ENCODE measurements around the gene DNAJA3.

Gene DNAJA3

DNA sequence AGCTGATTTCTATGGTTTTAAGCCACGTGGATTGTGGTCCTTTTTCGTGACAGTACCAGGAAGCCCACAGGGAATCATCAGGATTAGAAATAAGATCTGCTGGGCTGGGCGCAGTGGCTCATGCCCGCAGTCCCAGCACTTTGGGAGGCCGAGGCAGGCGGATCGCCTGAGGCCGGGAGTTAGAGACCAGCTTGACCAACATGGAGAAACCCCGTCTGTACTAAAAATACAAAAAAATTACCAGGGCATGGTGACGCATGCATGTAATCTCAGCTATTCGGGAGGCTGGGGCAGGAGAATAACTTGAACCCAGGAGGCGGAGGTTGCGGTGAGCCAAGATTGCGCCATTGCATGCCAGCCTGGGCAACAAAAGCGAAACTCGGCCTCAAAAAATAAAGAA lies 42.2 kb downstream of the DNAJA3 start:
- DNase-seq (ENCODE audit: low read depth, low spot score), result no peak

DNA sequence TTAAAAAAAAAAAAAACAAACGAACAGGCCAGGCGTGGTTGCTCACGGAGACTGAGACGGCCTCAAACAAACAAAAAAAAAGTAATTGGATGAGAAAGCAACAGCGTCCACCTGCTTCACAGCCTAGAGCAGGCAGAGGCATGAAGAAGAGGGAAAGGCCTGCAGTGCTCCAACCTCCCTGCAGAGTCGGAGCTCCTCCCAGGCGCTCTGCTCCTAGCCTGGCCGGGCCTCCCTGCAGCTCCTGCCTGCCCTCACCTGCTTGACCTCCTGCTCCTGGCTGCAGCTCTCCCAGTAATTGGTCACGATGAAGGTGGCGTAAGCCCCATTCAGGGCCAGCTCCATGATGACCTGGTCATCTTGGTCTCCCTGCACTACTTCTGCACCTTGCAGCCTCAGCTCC lies 43.3 kb downstream of the DNAJA3 start:
- H3K27ac ChIP-seq, result no peak overlapping the region
- DNase-seq (ENCODE audit: low read depth, low spot score), result no peak

More for the DNA sequence above, 42.2 kb downstream of the DNAJA3 start:
- H3K27ac ChIP-seq, result no peak overlapping the region

DNA sequence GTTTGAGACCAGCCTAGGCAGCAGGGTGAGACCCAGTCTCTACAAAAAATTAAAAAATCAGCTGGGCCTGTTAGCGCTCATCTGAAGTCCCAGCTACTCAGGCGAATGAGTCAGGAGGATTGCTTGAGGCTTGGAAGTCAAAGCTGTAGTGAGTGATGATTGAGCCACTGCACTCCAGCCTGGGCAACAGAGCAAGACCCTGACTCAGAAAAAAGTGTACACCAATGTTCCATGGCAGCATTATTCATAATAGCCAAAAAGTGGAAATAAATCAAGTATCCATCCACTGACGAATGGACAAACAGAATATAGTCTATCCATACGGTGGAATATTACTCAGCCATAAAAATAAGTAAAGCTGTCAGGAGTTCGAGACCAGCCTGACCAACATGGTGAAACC lies 46.2 kb downstream of the DNAJA3 start:
- H3K27ac ChIP-seq, result no peak overlapping the region

DNA sequence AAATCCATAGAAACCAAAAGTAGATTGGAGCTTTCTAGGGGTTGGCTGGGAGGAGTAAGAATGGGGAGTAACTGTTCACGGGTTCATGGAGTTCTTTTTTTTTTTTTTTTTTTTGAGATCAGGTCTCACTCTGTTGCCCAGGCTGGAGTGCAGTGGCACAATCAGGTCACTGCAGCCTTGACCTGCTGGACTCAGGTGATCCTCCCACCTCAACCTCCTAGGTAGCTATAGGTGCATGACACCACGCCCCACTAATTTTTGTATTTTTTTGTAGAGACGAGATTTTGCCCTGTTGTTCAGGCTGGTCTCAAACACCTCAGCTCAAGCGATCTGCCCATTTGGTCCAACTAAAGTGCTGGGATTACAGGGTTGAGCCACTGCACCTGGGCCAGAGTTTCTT lies 47.2 kb downstream of the DNAJA3 start:
- DNase-seq (ENCODE audit: low read depth, low spot score), result no peak
- H3K27ac ChIP-seq, result no peak overlapping the region

More for the DNA sequence above, 46.2 kb downstream of the DNAJA3 start:
- no peak for DNase-seq (ENCODE audit: low read depth, low spot score)

DNA sequence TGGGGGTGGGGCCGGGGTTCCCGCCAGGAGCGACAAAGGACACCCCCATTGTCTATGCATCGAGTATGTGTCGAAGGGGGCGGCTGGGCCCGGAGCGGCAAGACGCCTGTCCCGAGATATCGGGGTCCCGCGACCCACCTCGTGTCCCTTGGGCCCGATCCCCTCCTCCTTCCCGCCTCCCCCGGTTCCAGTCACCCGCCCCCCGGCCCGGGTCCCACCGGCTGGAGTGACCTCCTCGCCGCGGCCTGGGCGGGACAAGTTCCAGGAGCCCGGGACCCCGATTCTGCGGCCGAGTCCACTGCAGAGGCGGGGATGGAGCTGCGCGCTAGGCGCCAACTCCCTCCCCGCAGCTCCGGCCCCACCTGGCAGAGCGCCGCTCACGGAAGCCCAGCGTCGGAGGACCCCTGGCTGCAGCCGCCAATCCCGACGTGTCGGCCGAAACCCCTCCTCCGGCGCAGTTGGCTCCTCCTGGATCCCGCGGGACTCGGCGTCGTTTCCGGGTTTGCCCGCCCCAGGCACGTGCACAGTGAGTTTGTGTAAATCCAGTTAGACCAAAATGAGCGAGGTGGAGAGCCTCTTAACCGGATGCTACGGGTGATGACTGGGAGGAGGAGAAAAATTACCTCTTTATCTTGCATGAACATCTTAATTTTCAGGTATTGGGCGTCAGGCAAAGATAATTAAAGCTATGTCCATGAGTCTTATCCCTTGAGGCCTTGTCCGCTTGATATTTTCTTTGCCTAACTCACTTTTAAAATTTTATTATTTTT lies 48.7 kb downstream of the DNAJA3 start, which contains the start of gene NMRAL1:
Gene NMRAL1, minus strand, starts transcription at position 434 of the 770 bp plus-strand sequence. CDS start 493 bp downstream, outside the sequence.
- peak within 1 kb of the TSS; percentile 92 for H3K27ac ChIP-seq
- peak; percentile 57 for DNase-seq (ENCODE audit: low read depth, low spot score)

DNA sequence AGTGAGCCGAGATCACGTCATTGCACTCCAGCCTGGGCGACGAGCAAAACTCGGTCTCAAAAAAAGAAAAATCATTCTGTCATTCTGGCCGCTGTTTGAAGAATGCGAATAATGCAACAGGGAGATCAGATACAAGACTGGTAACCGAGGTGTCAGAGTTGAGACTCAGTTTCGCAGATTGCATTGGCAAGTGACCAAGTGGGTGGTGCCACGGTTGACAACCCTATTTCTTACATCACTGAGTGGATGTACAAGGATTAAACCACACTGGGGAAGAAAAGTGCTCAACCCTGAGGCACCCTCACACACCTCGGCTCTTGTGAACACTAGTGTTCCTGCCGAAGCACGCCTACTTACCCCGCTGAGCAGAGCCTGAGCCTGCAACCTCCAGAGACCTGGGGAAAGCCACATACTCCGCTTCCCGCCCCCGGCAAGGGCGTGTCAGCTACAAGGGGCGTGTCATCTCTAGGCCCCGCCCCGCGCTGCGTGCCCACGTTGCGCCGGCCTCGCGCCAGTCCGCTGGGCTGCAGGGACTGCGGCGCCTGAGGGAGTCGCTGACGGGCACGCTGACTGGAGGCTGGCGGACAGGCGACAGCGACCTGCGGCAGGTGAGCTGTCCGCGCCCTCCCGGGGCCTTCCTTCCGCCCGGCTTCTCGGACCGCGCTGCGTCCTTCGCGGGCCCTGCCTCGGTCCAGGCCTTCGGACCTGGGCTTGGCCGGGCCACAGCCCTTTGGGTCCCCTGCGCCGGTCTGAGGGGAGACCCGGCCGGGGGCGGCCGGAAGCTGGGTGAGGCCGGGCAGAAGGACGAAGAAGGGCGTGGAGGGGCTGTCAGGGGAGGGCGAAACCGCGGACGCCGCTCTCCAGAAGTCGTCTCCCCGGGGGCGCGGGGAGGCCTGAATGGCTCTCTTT lies 50.5 kb downstream of the DNAJA3 start, which contains the start of gene HMOX2:
Gene HMOX2, plus strand, starts transcription at position 519 of the 909 bp plus-strand sequence. CDS start 29,127 bp downstream, outside the sequence.
- H3K27ac ChIP-seq, result peak within 1 kb of the TSS; percentile 92
- DNase-seq (ENCODE audit: low read depth, low spot score), result peak; percentile 67

DNA sequence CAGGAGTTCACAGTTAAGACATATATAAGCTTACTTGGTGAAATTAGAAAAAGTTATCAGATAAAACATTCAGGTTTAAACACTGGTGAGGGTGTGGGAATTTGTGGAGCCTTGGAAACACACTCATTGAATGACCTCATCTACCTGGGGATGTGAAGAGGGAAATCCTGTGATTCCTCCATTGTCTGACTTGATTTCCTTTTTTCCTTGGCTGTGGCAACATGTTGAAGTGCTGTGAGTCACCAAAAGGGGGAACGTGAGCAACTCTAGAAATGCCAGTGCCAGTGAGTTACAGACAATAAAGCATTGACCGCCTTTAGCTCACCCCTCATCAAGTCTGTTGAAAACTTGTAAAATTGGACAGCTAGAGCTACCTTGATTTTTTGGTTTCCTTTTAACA lies 52.3 kb downstream of the DNAJA3 start:
- peak; percentile 77 for DNase-seq (ENCODE audit: low read depth, low spot score)
- H3K27ac ChIP-seq, result peak overlapping the region; percentile 92

DNA sequence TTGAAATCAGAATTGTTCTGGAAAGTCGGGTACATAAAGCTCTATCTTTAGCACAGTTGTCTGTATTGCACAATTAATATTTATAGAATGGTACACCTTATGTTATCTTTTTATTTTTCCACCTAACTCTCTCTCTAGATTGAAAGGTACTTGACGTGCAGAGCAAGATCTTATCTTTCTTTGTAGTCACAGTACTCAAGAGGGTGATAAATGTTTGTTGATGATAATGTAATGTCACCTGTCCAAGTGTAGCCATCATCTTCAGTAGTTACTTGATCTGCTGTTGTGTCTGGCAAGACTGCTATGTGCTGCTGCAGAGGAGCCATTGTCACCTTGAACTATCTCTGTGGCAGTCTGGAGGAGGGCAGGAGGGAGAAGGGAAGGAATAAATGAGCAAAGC lies 55.9 kb downstream of the DNAJA3 start:
- no peak overlapping the region for H3K27ac ChIP-seq
- no peak for DNase-seq (ENCODE audit: low read depth, low spot score)

DNA sequence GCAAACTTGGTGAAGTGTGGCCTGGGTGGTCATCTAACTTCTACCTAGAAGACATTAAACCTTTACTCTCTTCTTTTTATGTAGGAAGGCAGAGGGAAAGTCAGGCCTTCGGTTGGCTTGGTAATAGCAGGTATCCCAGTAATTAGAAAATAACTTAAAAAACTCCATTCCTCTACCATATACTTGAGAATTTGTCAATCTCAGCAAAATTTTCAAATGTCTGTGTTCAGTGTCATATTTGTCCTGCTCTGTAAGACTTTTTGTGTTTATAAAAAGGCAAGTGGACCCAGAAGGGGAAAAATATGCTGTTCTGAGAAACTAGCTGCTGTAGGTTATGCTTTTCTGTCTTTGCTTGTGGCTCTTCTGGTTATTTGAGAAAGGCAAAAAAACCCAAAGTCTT lies 56.3 kb downstream of the DNAJA3 start:
- no peak for DNase-seq (ENCODE audit: low read depth, low spot score)
- no peak overlapping the region for H3K27ac ChIP-seq

DNA sequence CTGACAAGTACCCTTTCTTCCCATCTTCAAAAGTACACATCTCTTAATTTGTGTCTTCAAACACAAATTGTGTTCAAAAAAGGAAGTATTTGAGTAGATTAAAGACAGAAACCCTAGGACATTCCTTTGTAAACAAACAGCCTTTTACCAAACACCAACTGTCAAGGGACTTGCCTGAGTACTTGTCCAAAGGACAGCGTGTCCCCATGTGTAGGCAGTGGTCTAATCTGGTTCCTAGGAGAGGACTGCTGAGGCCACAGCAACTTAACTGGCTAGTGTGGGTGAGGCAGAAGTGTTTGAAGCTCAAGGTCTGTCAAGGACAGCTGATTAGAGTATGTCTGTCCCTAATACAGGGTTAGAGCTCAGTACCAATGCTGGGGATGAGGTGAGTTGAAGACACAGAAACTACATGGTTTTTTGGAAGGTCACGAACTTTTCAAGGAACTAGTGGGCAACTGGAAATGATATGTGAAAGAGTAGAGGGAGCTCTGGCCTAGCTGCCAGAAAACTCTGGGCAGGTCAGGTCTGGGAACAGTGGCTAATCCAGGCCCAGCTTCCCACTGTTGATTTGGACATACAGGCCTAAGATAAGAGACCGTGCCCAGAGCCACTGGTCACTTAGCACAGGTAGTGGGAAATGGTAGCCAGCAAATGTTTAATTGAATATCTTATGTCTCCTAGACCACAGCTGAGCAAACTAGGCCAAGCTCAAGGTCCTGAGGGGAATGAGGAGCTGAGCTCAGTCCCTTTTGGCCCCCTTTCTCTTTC lies 60.6 kb downstream of the DNAJA3 start:
- peak overlapping the region; percentile 81 for H3K27ac ChIP-seq
- DNase-seq (ENCODE audit: low read depth, low spot score), result no peak

DNA sequence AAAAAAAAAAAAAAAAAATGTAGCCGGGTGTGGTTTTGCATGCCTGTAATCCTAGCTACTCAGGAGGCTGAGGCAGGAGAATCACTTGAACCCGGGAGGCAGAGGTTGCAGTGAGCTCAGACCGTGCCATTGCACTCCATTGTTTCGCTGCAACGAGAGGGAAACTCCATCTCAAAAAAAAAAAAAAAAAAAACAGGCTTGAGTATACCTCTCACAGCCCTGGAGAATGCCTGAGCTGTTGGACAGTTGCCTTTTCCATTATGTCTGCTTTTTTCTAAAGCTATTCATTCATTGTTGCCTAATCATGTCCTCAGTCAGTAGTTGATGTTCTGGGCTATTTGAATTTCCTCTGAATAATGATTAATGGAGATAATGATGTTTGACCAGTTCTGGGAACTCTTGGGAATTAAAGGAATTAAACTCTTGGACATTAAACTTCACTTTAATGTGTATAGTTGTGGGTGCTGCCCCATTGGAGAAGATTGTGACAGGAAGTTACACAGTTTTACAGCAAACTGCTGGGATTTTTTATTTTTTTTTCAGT lies 62.4 kb downstream of the DNAJA3 start:
- peak overlapping the region; percentile 81 for H3K27ac ChIP-seq
- no peak for DNase-seq (ENCODE audit: low read depth, low spot score)

DNA sequence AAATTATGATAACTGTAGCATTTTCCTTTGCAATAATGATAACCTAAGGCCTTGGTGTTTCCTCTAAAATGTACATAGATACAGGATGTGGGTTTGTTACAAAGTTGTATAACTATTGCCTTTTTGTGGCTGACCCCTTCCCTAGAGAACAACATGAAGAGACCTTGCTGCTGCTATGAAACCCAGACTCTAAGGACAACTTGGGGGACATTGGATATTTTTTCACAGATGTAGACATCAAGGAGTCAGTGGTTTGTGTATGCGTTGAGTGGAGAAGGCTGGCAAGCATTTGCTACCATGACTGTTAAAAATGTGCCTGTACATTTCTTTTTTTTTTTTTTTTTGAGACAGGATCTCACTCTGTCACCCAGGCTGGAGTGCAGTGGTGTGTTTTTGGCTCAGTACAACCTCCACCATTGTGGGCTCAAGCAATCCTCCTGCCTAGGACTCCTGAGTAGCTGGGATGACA lies 62.9 kb downstream of the DNAJA3 start:
- DNase-seq (ENCODE audit: low read depth, low spot score), result no peak

DNA sequence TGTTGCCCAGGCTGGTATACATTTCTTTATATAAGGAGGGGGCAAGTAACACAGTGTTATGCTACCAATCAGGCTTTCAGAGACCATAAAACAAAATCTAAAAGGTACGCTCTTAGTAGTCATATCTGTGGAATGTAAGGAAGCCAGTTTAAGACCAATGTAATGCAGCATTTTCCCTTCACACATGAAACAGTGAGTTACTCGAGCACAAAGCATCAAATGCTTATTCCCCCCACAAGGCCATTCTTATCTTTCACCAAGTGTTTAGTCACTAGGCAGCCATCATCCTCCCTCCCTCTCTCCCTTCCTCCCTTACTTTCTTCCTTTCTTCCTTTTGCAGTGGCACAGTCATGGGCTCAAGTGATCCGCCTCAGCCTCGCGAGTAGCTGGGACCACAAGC lies 63.4 kb downstream of the DNAJA3 start:
- DNase-seq (ENCODE audit: low read depth, low spot score), result no peak
- peak overlapping the region; percentile 81 for H3K27ac ChIP-seq

More for the DNA sequence above, 62.9 kb downstream of the DNAJA3 start:
- peak overlapping the region; percentile 81 for H3K27ac ChIP-seq

DNA sequence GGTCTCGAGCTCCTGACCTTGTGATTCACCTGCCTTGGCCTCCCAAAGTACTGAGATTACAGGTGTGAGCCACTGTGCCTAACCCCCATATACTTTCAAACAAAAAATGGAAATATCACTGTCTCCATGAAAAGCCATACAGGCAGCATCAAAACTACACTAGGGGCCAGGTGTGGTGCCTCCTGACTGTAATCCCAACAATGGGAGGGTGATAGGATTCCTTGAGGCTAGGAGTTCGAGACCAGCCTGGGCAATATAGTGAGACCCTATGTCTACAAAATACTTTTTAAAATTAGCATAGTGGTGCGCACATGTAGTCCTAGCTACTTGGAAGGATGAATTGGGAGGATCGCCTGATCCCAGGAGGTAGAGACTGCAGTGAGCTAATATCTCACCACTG lies 66.2 kb downstream of the DNAJA3 start:
- no peak for DNase-seq (ENCODE audit: low read depth, low spot score)
- no peak overlapping the region for H3K27ac ChIP-seq

DNA sequence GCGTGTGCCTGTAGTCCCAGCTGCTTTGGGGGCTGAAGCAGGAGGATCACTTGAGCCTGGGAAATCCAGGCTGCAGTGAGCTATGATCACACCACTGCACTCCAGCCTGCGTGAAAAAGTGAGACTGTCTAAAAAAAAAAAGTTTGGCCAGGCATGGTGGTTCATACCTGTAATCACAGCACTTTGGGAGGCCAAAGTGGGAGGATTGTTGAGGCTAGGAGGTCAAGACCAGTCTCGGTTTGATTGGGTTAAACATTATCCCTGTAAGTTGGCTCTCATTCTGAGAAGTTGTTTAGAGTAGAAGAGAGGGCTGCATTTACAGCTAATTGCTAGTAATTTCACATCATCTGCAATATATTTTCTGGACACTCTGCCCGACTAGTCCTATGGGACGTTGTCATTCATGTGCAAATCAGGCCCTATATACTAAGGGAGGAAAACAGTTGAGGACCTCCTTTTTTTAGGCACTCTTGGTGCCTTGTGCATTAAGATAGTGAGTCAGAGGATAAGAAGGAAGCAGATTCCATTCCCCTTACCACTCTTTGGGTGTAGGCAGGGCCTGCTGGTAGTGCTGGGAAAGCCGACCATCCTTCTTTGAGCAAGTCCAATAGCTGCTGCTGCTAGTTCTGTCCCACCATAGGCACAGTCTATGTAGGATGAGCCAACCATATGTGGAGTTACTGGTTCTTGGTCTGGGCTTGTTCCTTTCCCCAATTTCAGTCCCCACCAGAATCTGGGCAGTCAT lies 69.2 kb downstream of the DNAJA3 start:
- peak overlapping the region; percentile 97 for H3K27ac ChIP-seq
- DNase-seq (ENCODE audit: low read depth, low spot score), result no peak

DNA sequence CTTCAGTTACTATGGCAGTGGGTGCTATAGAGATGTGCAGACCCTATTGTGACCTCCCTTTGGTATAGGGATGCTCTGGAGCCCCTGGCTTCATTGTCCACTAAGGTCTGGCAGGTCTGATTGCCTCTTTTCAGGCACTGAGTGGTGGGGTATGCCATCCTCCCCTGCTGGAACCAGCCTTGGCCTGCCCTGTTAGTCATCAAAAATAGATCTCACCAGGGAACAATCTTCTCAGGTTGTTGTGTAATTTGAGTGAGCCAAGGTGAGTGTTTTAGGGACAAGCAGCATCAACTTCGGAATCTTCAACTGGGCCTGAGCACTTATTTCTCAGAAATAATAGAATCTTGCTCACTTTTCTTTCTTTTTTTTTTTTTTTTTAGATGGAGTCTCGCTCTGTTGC lies 70.1 kb downstream of the DNAJA3 start:
- DNase-seq (ENCODE audit: low read depth, low spot score), result no peak
- peak overlapping the region; percentile 97 for H3K27ac ChIP-seq

DNA sequence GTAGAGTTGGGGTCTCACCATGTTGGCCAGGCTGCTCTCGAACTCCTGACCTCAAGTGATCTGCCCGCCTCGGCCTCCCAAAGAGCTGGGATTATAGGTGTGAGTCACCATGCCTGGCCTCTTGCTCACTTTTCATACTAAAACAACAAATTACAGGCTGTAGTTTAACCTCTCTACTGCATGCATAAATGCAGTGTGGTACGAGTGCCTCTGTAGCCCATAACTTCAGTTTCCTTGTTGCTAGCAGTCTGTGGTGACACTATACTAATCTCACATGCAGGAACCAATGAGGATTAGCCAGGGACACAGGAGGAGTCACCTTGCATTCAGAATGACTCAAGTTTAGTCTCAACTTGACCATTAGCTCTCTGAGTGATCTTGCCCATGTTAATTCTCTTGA lies 70.6 kb downstream of the DNAJA3 start:
- no peak for DNase-seq (ENCODE audit: low read depth, low spot score)
- H3K27ac ChIP-seq, result peak overlapping the region; percentile 97

DNA sequence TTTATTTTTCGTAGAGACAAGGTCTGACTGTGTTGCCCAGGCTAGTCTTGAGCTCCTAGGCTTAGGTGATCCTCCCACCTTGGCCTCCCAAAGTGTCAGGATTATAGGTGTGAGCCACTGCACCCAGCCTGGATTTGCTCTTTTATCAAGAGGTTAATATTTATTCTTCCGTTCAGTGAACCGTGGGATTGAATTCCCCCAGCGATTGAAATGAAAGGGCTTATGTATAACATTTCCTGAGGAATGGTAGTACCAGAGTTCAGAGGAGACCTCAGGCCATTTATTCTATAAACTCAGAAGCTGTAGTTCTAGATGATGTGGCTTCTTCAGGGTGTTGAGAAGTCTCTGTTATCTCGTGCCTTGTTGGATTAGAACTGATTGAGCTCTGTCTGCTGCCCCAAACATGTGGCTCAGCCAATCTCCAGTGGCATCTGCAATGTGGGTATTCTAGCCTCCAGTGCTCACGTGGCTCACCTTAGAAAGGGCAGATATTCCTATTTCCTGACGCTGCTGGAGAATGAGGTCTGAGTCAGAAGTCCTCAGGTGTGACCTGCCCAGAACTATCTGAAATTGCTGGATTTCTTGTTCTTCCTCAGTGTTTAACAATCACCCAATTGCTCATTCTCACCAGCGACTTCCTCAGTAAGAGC lies 73.0 kb downstream of the DNAJA3 start:
- peak overlapping the region; percentile 97 for H3K27ac ChIP-seq
- DNase-seq (ENCODE audit: low read depth, low spot score), result no peak

DNA sequence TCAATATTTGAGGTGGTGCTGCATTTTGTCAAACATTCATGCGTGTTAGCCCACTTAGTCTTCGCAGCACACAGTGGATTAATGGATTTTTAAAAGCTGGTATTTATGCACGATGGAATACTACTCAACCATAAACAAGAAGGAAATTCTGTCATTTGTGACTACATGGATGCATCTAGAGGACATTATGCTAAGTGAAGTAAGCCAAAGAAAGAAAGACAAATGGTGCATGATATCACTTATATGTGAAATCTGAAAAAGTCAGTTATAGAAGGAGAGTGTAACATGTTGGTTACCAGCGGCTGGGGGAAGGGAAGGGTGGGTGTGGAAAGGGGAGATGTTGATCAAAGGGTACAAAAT lies 73.5 kb downstream of the DNAJA3 start:
- H3K27ac ChIP-seq, result peak overlapping the region; percentile 97
- DNase-seq (ENCODE audit: low read depth, low spot score), result no peak

Measured in epithelial cell of prostate (primary cell).